CD8-positive, alpha-beta memory T cell (primary cell): ENCODE measurements around the gene MAP3K14. TPM values are rescaled to one million over a fixed set of nuclear protein-coding genes. Genes with fewer than 3 reads are reported as not detected.
A peak's percentile ranks its signal among the peaks of the same experiment; 100 is the strongest.

ENCODE experiments used
- CTCF ChIA-PET: fragments of 350-600 bp; sonication (Branson Sonifier 250); formaldehyde crosslinking; loops from one replicate; lab custom pipeline; 2021; ENCODE audit warnings: antibody characterized with exemption; lab: Charles Lee
- POLR2A ChIA-PET: fragments of 350-600 bp; sonication (Branson Sonifier 250); formaldehyde crosslinking; loops from one replicate; lab custom pipeline; 2021; ENCODE audit warnings: antibody characterized with exemption; lab: Charles Lee
- DNase-seq, 5 donors: peaks; one replicate each; pipeline versions ENCODE4 v3.0.0 to v3.0.0-alpha.2; 2020 to 2022; ENCODE audit warnings: mixed read lengths in 1 of 5
- H3K27ac ChIP-seq: one replicate; pipeline ENCODE4 v1.7.0; 2013; ENCODE audit warnings: low read depth, mild to moderate bottlenecking, low read length, moderate library complexity
- H3K27me3 ChIP-seq: 2 replicates; pipeline ENCODE4 v1.7.0; 2013; ENCODE audit warnings: low read length, mild to moderate bottlenecking; ENCODE audit not compliant: insufficient read depth, poor library complexity, severe bottlenecking
- H3K36me3 ChIP-seq: 2 replicates; pipeline ENCODE4 v1.7.0; 2013; ENCODE audit warnings: mild to moderate bottlenecking, low read length, moderate library complexity; ENCODE audit not compliant: insufficient read depth
- H3K4me1 ChIP-seq: 2 replicates; pipeline ENCODE4 v1.7.0; 2013; ENCODE audit warnings: mild to moderate bottlenecking, low read length, moderate library complexity; ENCODE audit not compliant: insufficient read depth
- H3K4me3 ChIP-seq: 2 replicates; pipeline ENCODE4 v1.7.0; 2013; ENCODE audit warnings: mild to moderate bottlenecking, low read length
- H3K9me3 ChIP-seq: 2 replicates; pipeline ENCODE4 v1.7.0; 2013; ENCODE audit warnings: mild to moderate bottlenecking, low read length
- H3K27ac Mint-ChIP-seq, 8 donors: one replicate each; pipeline ENCODE4 v1.8.0; 2020 to 2021; ENCODE audit warnings: mixed read lengths in 8 of 8, mild to moderate bottlenecking in 6 of 8, inconsistent platforms in 3 of 8, moderate library complexity in 3 of 8
- H3K27me3 Mint-ChIP-seq, 2 donors: one replicate each; pipeline ENCODE4 v1.8.0; 2020 to 2021; ENCODE audit warnings: mixed read lengths in 2 of 2, mild to moderate bottlenecking in 1 of 2, moderate library complexity in 1 of 2
- H3K36me3 Mint-ChIP-seq, 3 donors: one replicate each; pipeline ENCODE4 v1.8.0; 2020 to 2021; ENCODE audit warnings: mixed read lengths in 3 of 3, inconsistent platforms in 1 of 3, mild to moderate bottlenecking in 1 of 3
- H3K4me1 Mint-ChIP-seq, 3 donors: one replicate each; pipeline ENCODE4 v1.8.0; 2020 to 2021; ENCODE audit warnings: mixed read lengths in 3 of 3, inconsistent platforms in 1 of 3, mild to moderate bottlenecking in 1 of 3
- H3K4me3 Mint-ChIP-seq, 7 donors: one replicate each; pipeline ENCODE4 v1.8.0; 2020 to 2021; ENCODE audit warnings: mixed read lengths in 7 of 7, mild to moderate bottlenecking in 6 of 7, moderate library complexity in 4 of 7, inconsistent platforms in 2 of 7
- H3K9me3 Mint-ChIP-seq, 5 donors: one replicate each; pipeline ENCODE4 v1.8.0; 2020 to 2022; ENCODE audit warnings: mixed read lengths in 5 of 5, mild to moderate bottlenecking in 3 of 5, moderate library complexity in 2 of 5, inconsistent platforms in 1 of 5
- polyA plus RNA-seq: library from polyadenylated mRNA; unstranded; fragments of 300-500 nt; fragmentation: Illumina TruSeq; gene quantifications from one replicate; pipeline ENCODE4 v1.2.3, GENCODE V29; 2021
- total RNA-seq, 2 experiments: library from RNA; stranded (reverse); gene quantifications; one replicate each; pipeline ENCODE4 v1.2.3, GENCODE V29; 2021

MAP3K14 gene
- total and polyA plus RNA-seq, 3 experiments from 2014 or later, result 9.0 to 62.4 (median 60.2) TPM

- H3K27me3 ChIP-seq, result no peaks in the 10 kb centered on the region
- no peaks in the 10 kb centered on the region for H3K4me1 ChIP-seq
- POLR2A ChIA-PET, result no interaction called here
- no peak overlapping the region for H3K4me3 ChIP-seq
- H3K9me3 ChIP-seq, result no peaks in the 10 kb centered on the region
- no peak overlapping the region for H3K27ac ChIP-seq
- H3K36me3 ChIP-seq, result no peaks in the 10 kb centered on the region
- Mint-ChIP-seq H3K27ac (peak overlapping the region in 1 of 8 donors; percentile 52), H3K4me3 (no peak overlapping the region), H3K36me3 (no peaks in the 10 kb centered on the region), H3K27me3 (peaks cover 6 to 8% of the 10 kb centered on the region in 2 donors), H3K9me3 (peaks cover 0 to 7% (median 0%) of the 10 kb centered on the region in 5 donors), H3K4me1 (peaks cover 2 to 5% (median 3%) of the 10 kb centered on the region in 3 donors)
- no peak for DNase-seq
- CTCF ChIA-PET, result interaction anchor here (1.6 kb wide), 1 partner anchor 78 kb away, joined by 3 read pairs; no protein-coding TSS in a partner anchor
Measured at GRCh38 chr17:45355087-45355486, 38.3 kb upstream of the MAP3K14 start.

GRCh38 chr17:45353043-45353442, 36.2 kb upstream of the MAP3K14 start:
- no peaks in the 10 kb centered on the region for H3K36me3 ChIP-seq
- Mint-ChIP-seq H3K27ac (peak overlapping the region in 2 of 8 donors; percentile 17 to 22), H3K9me3 (peaks cover 0 to 7% (median 0%) of the 10 kb centered on the region in 5 donors), H3K27me3 (peaks cover 3 to 8% of the 10 kb centered on the region in 2 donors), H3K36me3 (no peaks in the 10 kb centered on the region), H3K4me1 (peaks cover 2 to 5% (median 3%) of the 10 kb centered on the region in 3 donors), H3K4me3 (no peak overlapping the region)
- no peaks in the 10 kb centered on the region for H3K9me3 ChIP-seq
- POLR2A ChIA-PET, result no interaction called here
- H3K4me3 ChIP-seq, result no peak overlapping the region
- CTCF ChIA-PET, result no interaction called here
- no peak for DNase-seq
- no peaks in the 10 kb centered on the region for H3K4me1 ChIP-seq
- no peak overlapping the region for H3K27ac ChIP-seq
- H3K27me3 ChIP-seq, result no peaks in the 10 kb centered on the region

- Mint-ChIP-seq H3K4me1 (peaks cover 2 to 5% (median 3%) of the 10 kb centered on the region in 3 donors), H3K9me3 (peaks cover 0 to 7% (median 0%) of the 10 kb centered on the region in 5 donors), H3K27ac (no peak overlapping the region), H3K4me3 (no peak overlapping the region), H3K27me3 (peaks cover 0 to 8% of the 10 kb centered on the region in 2 donors), H3K36me3 (no peaks in the 10 kb centered on the region)
- Histone ChIP-seq H3K4me1 (no peaks in the 10 kb centered on the region), H3K27me3 (no peaks in the 10 kb centered on the region), H3K4me3 (no peak overlapping the region), H3K36me3 (no peaks in the 10 kb centered on the region), H3K27ac (no peak overlapping the region), H3K9me3 (no peaks in the 10 kb centered on the region)
- ChIA-PET CTCF (no interaction called here), POLR2A (no interaction called here)
- no peak for DNase-seq
Measured at GRCh38 chr17:45351831-45352230, 35.0 kb upstream of the MAP3K14 start.

GRCh38 chr17:45347444-45347843, 30.6 kb upstream of the MAP3K14 start:
- H3K27me3 Mint-ChIP-seq, result peaks cover 0 to under 1% of the 10 kb centered on the region in 2 donors
- no peaks in the 10 kb centered on the region for H3K9me3 ChIP-seq
- H3K36me3 ChIP-seq, result no peaks in the 10 kb centered on the region
- no peaks in the 10 kb centered on the region for H3K36me3 Mint-ChIP-seq
- no peak overlapping the region for H3K4me3 Mint-ChIP-seq
- no peaks in the 10 kb centered on the region for H3K4me1 Mint-ChIP-seq
- no peaks in the 10 kb centered on the region for H3K4me1 ChIP-seq
- ChIA-PET CTCF (no interaction called here), POLR2A (no interaction called here)
- no peak for DNase-seq
- H3K27ac Mint-ChIP-seq, result no peak overlapping the region
- no peak overlapping the region for H3K27ac ChIP-seq
- no peak overlapping the region for H3K4me3 ChIP-seq
- no peaks in the 10 kb centered on the region for H3K27me3 ChIP-seq
- peaks cover 0 to 5% (median 0%) of the 10 kb centered on the region in 5 donors for H3K9me3 Mint-ChIP-seq

GRCh38 chr17:45346216-45347015, 29.6 kb upstream of the MAP3K14 start:
- Mint-ChIP-seq H3K27ac (no peak overlapping the region), H3K9me3 (no peaks in the 10 kb centered on the region), H3K4me3 (no peak overlapping the region), H3K27me3 (peaks cover 0 to 5% of the 10 kb centered on the region in 2 donors), H3K36me3 (no peaks in the 10 kb centered on the region), H3K4me1 (no peaks in the 10 kb centered on the region)
- no peaks in the 10 kb centered on the region for H3K36me3 ChIP-seq
- no peaks in the 10 kb centered on the region for H3K4me1 ChIP-seq
- H3K27ac ChIP-seq, result no peak overlapping the region
- ChIA-PET POLR2A (no interaction called here), CTCF (interaction anchor here (1.1 kb wide), 1 partner anchor 29 kb away, joined by 3 read pairs; the partner anchor contains the start of gene MAP3K14)
- H3K4me3 ChIP-seq, result no peak overlapping the region
- no peak for DNase-seq
- no peaks in the 10 kb centered on the region for H3K27me3 ChIP-seq
- H3K9me3 ChIP-seq, result no peaks in the 10 kb centered on the region

- Histone ChIP-seq H3K27me3 (no peaks in the 10 kb centered on the region), H3K4me1 (no peaks in the 10 kb centered on the region), H3K27ac (no peak overlapping the region), H3K9me3 (no peaks in the 10 kb centered on the region), H3K36me3 (no peaks in the 10 kb centered on the region), H3K4me3 (no peak overlapping the region)
- no peak for DNase-seq
- ChIA-PET POLR2A (no interaction called here), CTCF (interaction anchor here (1.0 to 1.1 kb wide), 2 partner anchors 9 to 28 kb away, joined by 3 read pairs; partner anchors contain the start of gene MAP3K14)
- no peak overlapping the region for H3K27ac Mint-ChIP-seq
- H3K4me3 Mint-ChIP-seq, result no peak overlapping the region
- H3K36me3 Mint-ChIP-seq, result no peaks in the 10 kb centered on the region
- H3K4me1 Mint-ChIP-seq, result no peaks in the 10 kb centered on the region
- no peaks in the 10 kb centered on the region for H3K9me3 Mint-ChIP-seq
- peaks cover 0 to 7% of the 10 kb centered on the region in 2 donors for H3K27me3 Mint-ChIP-seq
Measured at GRCh38 chr17:45345554-45346215, 28.9 kb upstream of the MAP3K14 start.

GRCh38 chr17:45345246-45345553, 28.4 kb upstream of the MAP3K14 start:
- CTCF ChIA-PET, result interaction anchor here (1.0 to 1.1 kb wide), 2 partner anchors 9 to 28 kb away, joined by 3 read pairs; partner anchors contain the start of gene MAP3K14
- Histone ChIP-seq H3K36me3 (no peaks in the 10 kb centered on the region), H3K4me1 (no peaks in the 10 kb centered on the region), H3K9me3 (no peaks in the 10 kb centered on the region), H3K27ac (no peak overlapping the region), H3K4me3 (no peak overlapping the region), H3K27me3 (no peaks in the 10 kb centered on the region)
- POLR2A ChIA-PET, result no interaction called here
- Mint-ChIP-seq H3K4me3 (no peak overlapping the region), H3K27ac (no peak overlapping the region), H3K9me3 (no peaks in the 10 kb centered on the region), H3K4me1 (no peaks in the 10 kb centered on the region), H3K36me3 (no peaks in the 10 kb centered on the region), H3K27me3 (peaks cover 0 to 7% of the 10 kb centered on the region in 2 donors)
- no peak for DNase-seq
